Loucy (cell line): Measurements from ENCODE around the gene NAA50.

Source experiments
- H2AFZ ChIP-seq: fragments of 200-600 bp; sonication (generic); 2 replicates; pipeline ENCODE4 v1.6.0; 2016; ENCODE audit warnings: antibody characterized with exemption, mild to moderate bottlenecking, low read length, moderate library complexity
- H3F3A ChIP-seq: fragments of 200-600 bp; 2 replicates; pipeline ENCODE4 v1.6.0; 2016; ENCODE audit warnings: antibody characterized with exemption, low read depth, mild to moderate bottlenecking
- H3K27me3 ChIP-seq: fragments of 200-600 bp; sonication (generic); 2 replicates; pipeline ENCODE4 v1.6.1; 2014; ENCODE audit warnings: low read length, mild to moderate bottlenecking; ENCODE audit not compliant: insufficient read depth, poor library complexity, severe bottlenecking
- H3K36me3 ChIP-seq: fragments of 200-600 bp; sonication (generic); 2 replicates; pipeline ENCODE4 v1.6.1; 2016; ENCODE audit warnings: low read length; ENCODE audit not compliant: insufficient read depth
- H3K4me1 ChIP-seq: fragments of 200-600 bp; sonication (generic); 2 replicates; pipeline ENCODE4 v1.5.1; 2014; ENCODE audit warnings: low read length, mild to moderate bottlenecking; ENCODE audit not compliant: insufficient read depth, poor library complexity, severe bottlenecking
- H3K4me2 ChIP-seq: fragments of 200-600 bp; sonication (generic); 2 replicates; pipeline ENCODE4 v1.6.0; 2014; ENCODE audit warnings: antibody characterized with exemption, low read length, low read depth, mild to moderate bottlenecking; ENCODE audit not compliant: poor library complexity, severe bottlenecking
- H3K4me3 ChIP-seq: fragments of 200-600 bp; sonication (generic); 2 replicates; pipeline ENCODE4 v1.5.1; 2014; ENCODE audit warnings: low read length, mild to moderate bottlenecking, mixed read lengths; ENCODE audit not compliant: poor library complexity, severe bottlenecking
- H3K79me2 ChIP-seq: fragments of 200-600 bp; sonication (generic); 2 replicates; pipeline ENCODE4 v1.6.1; 2014; ENCODE audit warnings: low read length; ENCODE audit not compliant: insufficient read depth
- H3K9ac ChIP-seq: fragments of 200-600 bp; sonication (generic); 2 replicates; pipeline ENCODE4 v1.6.0; 2014; ENCODE audit warnings: mild to moderate bottlenecking, low read depth, low read length, moderate library complexity; ENCODE audit not compliant: poor library complexity, severe bottlenecking
- H3K9me2 ChIP-seq: fragments of 200-600 bp; sonication (generic); replicated peaks from 2 replicates; pipeline ENCODE4 v1.6.1; 2016; ENCODE audit warnings: low read depth, low read length, mixed read lengths
- H3K9me3 ChIP-seq: fragments of 200-600 bp; sonication (generic); 2 replicates; pipeline ENCODE4 v1.6.1; 2014; ENCODE audit warnings: mild to moderate bottlenecking, antibody characterized with exemption, low read length, low read depth; ENCODE audit not compliant: insufficient read depth
- H4K20me1 ChIP-seq: fragments of 200-600 bp; sonication (generic); 2 replicates; pipeline ENCODE4 v1.6.0; 2014; ENCODE audit warnings: antibody characterized with exemption, low read length, mild to moderate bottlenecking; ENCODE audit not compliant: insufficient read depth, poor library complexity, severe bottlenecking
- CTCF ChIP-seq: fragments of 200-600 bp; sonication (generic); conservative IDR thresholded peaks from 2 replicates; pipeline ENCODE4 v1.5.1; 2014; ENCODE audit warnings: mild to moderate bottlenecking, antibody characterized with exemption, low read length
- EZH2phosphoT487 ChIP-seq: fragments of 200-600 bp; IDR thresholded peaks from 2 replicates; pipeline ENCODE4 v1.6.1; 2018; ENCODE audit warnings: antibody characterized with exemption, mild to moderate bottlenecking, moderate library complexity, borderline replicate concordance

The NAA50 gene

GRCh38 chr3:113673593-113673992, 72.5 kb downstream of the NAA50 start:
- Histone ChIP-seq H3F3A (no peaks in the 10 kb centered on the region), H2AFZ (no peak overlapping the region), H3K27me3 (no peaks in the 10 kb centered on the region), H3K9me2 (no peaks in the 10 kb centered on the region), H3K9ac (no peak overlapping the region), H3K36me3 (peaks cover 29% of the 10 kb centered on the region; the same call in 1 of the 2 replicates), H3K4me3 (no peak overlapping the region), H3K4me1 (no peaks in the 10 kb centered on the region), H3K79me2 (no peaks in the 10 kb centered on the region), H4K20me1 (no peaks in the 10 kb centered on the region), H3K4me2 (no peak overlapping the region), H3K9me3 (no peaks in the 10 kb centered on the region)
- TF ChIP-seq CTCF (no peak), EZH2phosphoT487 (no peak)

- Histone ChIP-seq H3K9me3 (no peaks in the 10 kb centered on the region), H3K79me2 (no peaks in the 10 kb centered on the region), H4K20me1 (no peaks in the 10 kb centered on the region), H3K9ac (no peak overlapping the region), H3K36me3 (peaks cover 18% of the 10 kb centered on the region; the same call in 1 of the 2 replicates), H3K4me2 (peak overlapping the region; percentile 53), H3K4me1 (peaks cover 19% of the 10 kb centered on the region), H3K27me3 (no peaks in the 10 kb centered on the region), H2AFZ (no peak overlapping the region), H3F3A (no peaks in the 10 kb centered on the region), H3K9me2 (no peaks in the 10 kb centered on the region), H3K4me3 (peak overlapping the region; percentile 6)
- TF ChIP-seq EZH2phosphoT487 (no peak), CTCF (no peak)
Measured at GRCh38 chr3:113668015-113668414, 78.0 kb downstream of the NAA50 start.
